Kidney epithelial cell (primary cell): ENCODE results near the gene TBC1D25. TPM values are rescaled to one million over a fixed set of nuclear protein-coding genes. Genes with fewer than 3 reads are reported as not detected.

Experiments
- DNase-seq: peaks from one replicate; pipeline ENCODE4 v3.0.0-alpha.2; 2010; ENCODE audit warnings: low read depth
- H3K27me3 ChIP-seq: 2 replicates; pipeline ENCODE4 v1.6.0; 2011; ENCODE audit warnings: low read length; ENCODE audit not compliant: control insufficient read depth, insufficient read depth
- H3K36me3 ChIP-seq: 2 replicates; pipeline ENCODE4 v1.5.1; 2011; ENCODE audit warnings: low read length; ENCODE audit not compliant: control insufficient read depth, insufficient read depth
- H3K4me3 ChIP-seq: 2 replicates; pipeline ENCODE4 v1.5.1; 2011; ENCODE audit warnings: low read depth, mild to moderate bottlenecking, control low read depth, low read length
- CTCF ChIP-seq: IDR thresholded peaks from 2 replicates; pipeline ENCODE4 v1.5.1; 2011; ENCODE audit warnings: mild to moderate bottlenecking, moderate library complexity, low read length, control low read depth, inconsistent platforms; ENCODE audit not compliant: insufficient read depth, poor library complexity, severe bottlenecking
- total RNA-seq: library from RNA; depleted of rRNA; stranded (reverse); fragments of >200 nt; gene quantifications from 2 replicates; pipeline ENCODE4 v1.2.3, GENCODE V29; 2015

TBC1D25 gene
- total RNA-seq, 1 donor from 2014 or later, result 6.6 TPM

- DNase-seq, result no peak
- no peaks in the 10 kb centered on the region for H3K27me3 ChIP-seq
- no peak overlapping the region for H3K4me3 ChIP-seq
- TF ChIP-seq CTCF, result no peak
- H3K36me3 ChIP-seq, result peaks cover 2% of the 10 kb centered on the region
Measured at GRCh38 chrX:48600226-48600625, 60.7 kb downstream of the TBC1D25 start.

- no peak overlapping the region for H3K4me3 ChIP-seq
- TF ChIP-seq CTCF, result no peak
- no peaks in the 10 kb centered on the region for H3K27me3 ChIP-seq
- H3K36me3 ChIP-seq, result peaks cover 2% of the 10 kb centered on the region
- DNase-seq, result no peak
Measured at GRCh38 chrX:48601741-48602394, 62.4 kb downstream of the TBC1D25 start.

GRCh38 chrX:48604701-48605100 lies 65.2 kb downstream of the TBC1D25 start:
- Histone ChIP-seq H3K4me3 (no peak overlapping the region), H3K36me3 (no peaks in the 10 kb centered on the region), H3K27me3 (no peaks in the 10 kb centered on the region)
- no peak for DNase-seq
- no peak for TF ChIP-seq CTCF

GRCh38 chrX:48606091-48606490 lies 66.6 kb downstream of the TBC1D25 start:
- no peak for TF ChIP-seq CTCF
- no peak overlapping the region for H3K4me3 ChIP-seq
- H3K36me3 ChIP-seq, result no peaks in the 10 kb centered on the region
- H3K27me3 ChIP-seq, result no peaks in the 10 kb centered on the region
- no peak for DNase-seq

GRCh38 chrX:48611703-48612102 lies 72.2 kb downstream of the TBC1D25 start:
- no peak for DNase-seq
- no peak overlapping the region for H3K4me3 ChIP-seq
- no peaks in the 10 kb centered on the region for H3K36me3 ChIP-seq
- no peak for TF ChIP-seq CTCF
- no peaks in the 10 kb centered on the region for H3K27me3 ChIP-seq

Other genes starting within 250 kb of the TBC1D25 start
- gene SSX3, start 183.0 kb upstream of the TBC1D25 start, total RNA-seq, result not detected in 2 replicates
- gene SSX4, start 156.2 kb upstream of the TBC1D25 start, total RNA-seq, result not detected in 2 replicates
- gene SSX4B, start 127.8 kb upstream of the TBC1D25 start, total RNA-seq, result not detected in 2 replicates
- 28.3 and 32.8 TPM in 2 replicates for gene SLC38A5, start 69.5 kb upstream of the TBC1D25 start, total RNA-seq
- 80.3 and 91.4 TPM in 2 replicates for gene FTSJ1, start 63.5 kb upstream of the TBC1D25 start, total RNA-seq
- 12.7 and 14.5 TPM in 2 replicates for gene PORCN, start 30.7 kb upstream of the TBC1D25 start, total RNA-seq
- 40.2 and 72.5 TPM in 2 replicates for gene EBP, start 17.9 kb upstream of the TBC1D25 start, total RNA-seq
- 264 and 285 TPM in 2 replicates for gene RBM3, start 34.8 kb downstream of the TBC1D25 start, total RNA-seq
- gene WDR13, start 57.8 kb downstream of the TBC1D25 start, total RNA-seq, result 117 and 122 TPM in 2 replicates
- gene WAS, start 144.1 kb downstream of the TBC1D25 start, total RNA-seq, result 2.2 TPM in 1 of 2 replicates, not detected in the other
- gene SUV39H1, start 157.0 kb downstream of the TBC1D25 start, total RNA-seq, result 7.6 and 10.9 TPM in 2 replicates
- not detected in 2 replicates for gene GLOD5, start 222.0 kb downstream of the TBC1D25 start, total RNA-seq
- gene GATA1, start 246.9 kb downstream of the TBC1D25 start, total RNA-seq, result not detected in 2 replicates